ENCODE measurements around the gene TRAF5.

TRAF5 gene

DNA sequence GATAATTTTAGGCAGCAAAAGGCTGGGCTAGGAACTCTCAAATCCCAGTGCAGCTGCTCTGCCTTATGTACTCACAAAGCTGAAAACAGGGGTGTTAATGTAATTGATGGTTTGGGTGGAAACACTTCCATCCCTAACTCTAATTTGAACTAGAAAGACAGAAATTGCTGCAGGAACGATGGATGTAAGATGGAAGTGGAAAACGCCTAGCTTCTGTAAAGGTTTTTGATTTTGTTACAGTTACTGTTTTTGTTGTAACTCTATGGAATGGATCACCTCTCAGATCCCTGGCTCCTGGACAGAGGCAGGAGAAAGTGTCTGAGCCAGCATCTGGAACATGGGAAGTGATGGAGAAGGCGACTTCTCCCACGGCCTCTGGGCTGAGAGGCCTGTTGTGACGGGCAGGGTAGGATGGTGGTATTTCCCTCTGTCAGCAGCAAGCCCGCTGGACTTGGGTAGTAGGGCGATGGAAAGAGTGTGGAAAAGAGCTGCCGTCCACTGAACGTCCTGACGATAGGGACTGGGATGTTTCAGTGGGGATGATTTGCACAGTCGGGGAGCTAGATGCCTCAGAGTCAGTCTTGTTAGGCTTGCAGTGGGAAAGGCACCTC, 1.6 kb downstream of the TRAF5 start:
- no peak for DNase-seq (ENCODE audit: low read depth in 2 of 2)

DNA sequence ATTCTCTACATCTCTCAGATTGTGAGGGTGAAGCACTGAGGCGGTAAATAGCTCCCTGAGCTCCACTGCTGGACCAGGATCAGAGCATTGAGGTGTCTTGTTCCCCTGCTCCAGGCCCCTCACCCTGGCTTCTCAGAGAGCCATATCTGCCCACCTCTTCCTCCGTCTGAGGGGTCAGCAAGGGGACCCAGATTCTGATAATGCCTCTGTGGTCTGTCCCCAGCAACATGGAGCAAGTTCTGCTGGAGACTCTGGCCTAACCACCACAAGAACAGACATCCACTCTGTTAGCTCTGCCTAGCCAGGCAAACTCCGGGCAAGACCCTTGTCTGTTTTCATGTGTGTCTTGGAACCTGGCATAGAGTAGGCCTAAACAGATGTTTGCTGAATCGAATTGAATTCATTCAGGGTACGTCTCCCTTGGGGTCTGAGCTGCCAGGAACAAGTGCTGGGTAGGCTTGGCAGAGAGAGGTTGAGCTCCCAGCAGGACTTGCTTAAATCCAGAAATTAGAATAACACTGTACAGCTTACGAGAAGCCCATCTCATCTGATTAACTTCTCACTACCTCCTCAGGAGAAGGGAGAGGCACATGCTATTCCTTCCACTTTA, 2.3 kb downstream of the TRAF5 start:
- DNase-seq (ENCODE audit: low read depth in 2 of 2), result no peak

- no peak for DNase-seq (ENCODE audit: low read depth in 2 of 2)
Measured at GRCh38 chr1:211329764-211330201, 3.1 kb downstream of the TRAF5 start.

GRCh38 chr1:211330282-211330936, 3.8 kb downstream of the TRAF5 start:
- DNase-seq (ENCODE audit: low read depth in 2 of 2), result no peak

- no peak for DNase-seq (ENCODE audit: low read depth in 2 of 2)
Measured at GRCh38 chr1:211331011-211331709, 4.5 kb downstream of the TRAF5 start.

GRCh38 chr1:211332036-211332616, 5.5 kb downstream of the TRAF5 start:
- no peak for DNase-seq (ENCODE audit: low read depth in 2 of 2)

GRCh38 chr1:211332830-211333229, 6.2 kb downstream of the TRAF5 start:
- DNase-seq (ENCODE audit: low read depth in 2 of 2), result no peak

GRCh38 chr1:211333906-211334305, 7.3 kb downstream of the TRAF5 start:
- no peak for DNase-seq (ENCODE audit: low read depth in 2 of 2)

GRCh38 chr1:211334986-211335385, 8.4 kb downstream of the TRAF5 start:
- DNase-seq (ENCODE audit: low read depth in 2 of 2), result no peak

- no peak for DNase-seq (ENCODE audit: low read depth in 2 of 2)
Measured at GRCh38 chr1:211335522-211336157, 9.0 kb downstream of the TRAF5 start.

- DNase-seq (ENCODE audit: low read depth in 2 of 2), result no peak
Measured at GRCh38 chr1:211336161-211336560, 9.5 kb downstream of the TRAF5 start.

DNA sequence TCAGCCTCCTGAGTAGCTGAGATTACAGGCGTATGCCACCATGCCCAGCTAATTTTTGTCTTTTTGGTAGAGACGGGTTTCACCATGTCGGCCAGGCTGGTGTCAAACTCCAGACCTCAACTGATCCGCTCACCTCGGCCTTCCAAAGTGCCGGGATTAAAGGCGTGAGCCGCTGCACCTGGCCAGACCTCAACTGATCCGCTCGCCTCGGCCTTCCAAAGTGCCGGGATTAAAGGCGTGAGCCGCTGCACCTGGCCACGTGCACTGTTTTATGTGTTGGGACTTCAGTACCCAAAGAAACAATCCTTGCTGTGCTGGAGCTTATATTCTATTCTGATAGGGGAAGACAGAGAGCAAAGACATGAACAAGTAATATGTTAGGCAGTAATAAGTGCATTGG, 10.1 kb downstream of the TRAF5 start:
- DNase-seq (ENCODE audit: low read depth in 2 of 2), result no peak

DNA sequence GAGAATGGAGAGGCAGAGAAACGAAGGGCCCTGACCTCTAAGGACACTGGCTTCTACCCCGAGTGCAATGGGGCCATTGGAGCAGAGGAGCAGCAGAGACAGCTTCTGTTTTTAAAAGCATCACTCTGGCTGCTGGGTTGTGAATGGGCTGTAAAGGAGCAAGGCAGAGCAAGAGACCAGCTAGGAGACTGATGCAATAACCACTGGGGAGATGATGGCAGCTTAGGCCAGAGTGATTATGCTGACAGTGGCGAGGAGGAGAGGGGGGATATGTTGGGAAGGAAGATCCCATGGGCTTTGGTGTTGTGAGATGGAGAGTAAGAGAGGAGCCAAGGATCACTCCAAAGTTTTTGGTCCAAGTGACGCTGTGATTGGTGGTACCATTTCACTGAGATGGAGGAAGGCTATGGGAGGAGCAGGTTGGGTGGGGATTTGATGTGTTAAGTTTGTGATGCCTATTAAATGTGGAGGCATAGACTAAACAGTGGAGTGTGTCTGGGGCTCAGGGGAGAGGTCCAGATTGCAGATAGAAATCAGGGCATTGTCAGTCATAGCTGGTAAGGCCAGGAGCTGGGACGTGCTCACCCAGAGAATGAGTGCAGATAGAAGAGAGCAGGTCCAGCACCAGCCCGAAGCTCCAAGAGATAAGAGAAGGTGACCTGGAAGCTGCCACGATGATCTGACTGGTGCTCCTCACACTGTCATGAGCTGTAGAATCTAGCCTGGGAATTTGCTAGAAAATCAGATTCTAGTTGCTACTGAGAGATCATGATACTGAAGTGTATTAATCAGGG, 11.0 kb downstream of the TRAF5 start:
- DNase-seq (ENCODE audit: low read depth in 2 of 2), result no peak

DNA sequence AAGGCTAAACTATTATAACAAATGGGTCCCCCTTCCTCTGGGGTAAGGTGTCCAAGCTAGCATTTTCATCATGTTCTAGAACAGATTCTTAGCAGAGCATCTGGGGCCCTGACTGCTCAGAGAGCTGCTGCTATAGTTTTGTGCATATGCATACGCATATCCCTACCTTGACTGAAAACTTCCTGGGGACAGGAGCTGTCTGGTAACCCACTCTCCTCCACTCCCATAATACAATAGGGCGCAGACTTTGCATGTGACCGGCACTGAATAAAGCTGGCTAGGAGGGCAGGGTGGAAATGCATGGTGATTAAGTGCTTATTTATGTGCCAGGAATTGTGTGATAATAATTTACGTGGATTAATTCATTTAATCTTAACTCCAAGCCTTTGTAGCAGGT, 11.6 kb downstream of the TRAF5 start:
- DNase-seq (ENCODE audit: low read depth in 2 of 2), result no peak

GRCh38 chr1:211339631-211340041, 13.0 kb downstream of the TRAF5 start:
- DNase-seq (ENCODE audit: low read depth in 2 of 2), result no peak

DNA sequence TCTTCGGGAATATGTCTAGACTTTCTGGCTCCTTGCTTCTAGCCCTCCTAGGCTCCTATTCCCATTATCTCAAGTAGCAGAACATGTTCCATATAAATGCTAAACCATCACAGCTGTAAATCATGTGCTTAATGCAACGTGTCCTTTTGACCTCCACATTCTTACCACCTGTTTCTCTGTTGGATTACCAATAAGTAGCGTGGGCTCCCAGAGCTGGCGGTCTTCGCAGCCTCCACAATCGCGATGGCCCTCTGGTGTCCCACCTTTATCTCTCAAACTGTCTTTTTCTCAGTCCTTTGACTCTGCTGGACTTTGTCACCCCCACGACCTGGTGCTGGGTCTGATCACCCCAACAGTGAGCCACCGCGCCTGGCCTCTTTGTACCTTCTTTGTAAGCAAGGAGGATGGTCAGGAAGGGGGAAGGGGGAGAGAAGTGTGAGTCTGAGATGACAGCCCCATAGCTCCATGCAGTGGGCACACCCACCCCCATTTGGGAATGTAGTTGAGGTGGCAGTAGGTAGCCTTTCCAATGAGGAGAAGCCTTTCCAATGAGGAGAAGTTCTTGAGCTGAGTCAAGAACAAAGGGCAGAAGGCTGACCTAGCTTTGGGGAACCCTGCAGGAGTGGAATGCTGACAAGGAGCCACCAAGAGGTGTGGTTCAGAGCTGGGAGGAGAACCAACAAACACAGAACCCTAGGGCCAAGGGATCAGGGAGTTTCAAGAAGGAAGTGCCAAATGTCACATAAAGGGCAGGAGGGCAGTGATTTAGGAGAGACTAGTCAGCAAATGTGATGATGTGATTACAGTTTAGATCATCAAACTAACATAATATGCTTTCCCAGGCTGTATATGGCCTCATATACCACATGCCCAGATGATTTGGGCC, 14.2 kb downstream of the TRAF5 start:
- no peak for DNase-seq (ENCODE audit: low read depth in 2 of 2)

- no peak for DNase-seq (ENCODE audit: low read depth in 2 of 2)
Measured at GRCh38 chr1:211341999-211342398, 15.4 kb downstream of the TRAF5 start.

DNA sequence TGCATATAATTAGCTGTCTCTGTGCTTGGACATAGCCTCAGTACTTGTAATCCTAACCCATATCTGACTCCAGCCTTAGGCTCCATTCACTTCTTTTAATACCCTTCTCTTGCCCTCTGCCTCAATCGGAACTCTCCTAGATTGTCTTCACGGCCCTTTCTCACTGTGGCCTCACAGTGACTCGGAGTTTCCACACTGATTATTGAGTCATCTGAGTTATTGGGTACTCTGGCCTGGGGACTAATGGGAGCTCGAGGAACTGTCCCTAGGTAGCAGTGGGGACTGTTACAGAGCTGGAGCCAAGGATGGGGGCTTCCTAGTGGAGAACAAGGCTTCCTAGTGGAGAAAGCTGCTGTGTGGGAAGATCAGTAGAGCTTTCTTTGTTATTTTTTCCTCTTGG, 17.0 kb downstream of the TRAF5 start:
- DNase-seq (ENCODE audit: low read depth in 2 of 2), result no peak

DNA sequence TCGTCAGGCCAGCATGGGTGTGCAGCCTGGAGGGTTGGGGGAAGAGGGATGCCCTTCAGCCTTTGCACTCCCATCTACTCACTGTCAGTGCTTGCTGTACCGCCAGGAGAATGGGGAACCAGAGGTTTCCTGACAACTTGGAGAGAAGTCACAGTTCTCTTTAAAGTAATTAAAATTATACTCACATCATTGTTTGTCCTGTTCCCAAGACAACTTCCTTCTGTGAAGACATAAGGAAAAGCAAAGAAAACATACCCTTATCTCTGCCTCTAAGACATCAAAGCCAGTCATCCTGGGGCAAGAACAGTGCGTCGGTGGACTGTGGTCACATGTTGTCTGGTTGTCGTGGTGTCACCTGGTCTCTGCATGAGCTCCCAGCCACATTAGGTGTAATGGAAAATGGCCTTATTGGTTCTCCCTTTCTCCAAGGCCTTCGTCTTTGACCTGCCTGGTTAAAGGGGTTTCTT, 17.6 kb downstream of the TRAF5 start:
- DNase-seq (ENCODE audit: low read depth in 2 of 2), result no peak

GRCh38 chr1:211345719-211346118, 19.1 kb downstream of the TRAF5 start:
- DNase-seq (ENCODE audit: low read depth in 2 of 2), result no peak
